ENCODE measurements around the gene SH3BP1. TPM values are rescaled to one million over a fixed set of nuclear protein-coding genes. Genes with fewer than 3 reads are reported as not detected.
A peak's percentile ranks its signal among the peaks of the same experiment; 100 is the strongest.

Gene SH3BP1
- total and polyA plus RNA-seq, 2 of the 13 experiments (the other 11 are each of a cell fraction or from before 2014, with no cell fraction given), result 8.4 to 18.5 TPM

DNA sequence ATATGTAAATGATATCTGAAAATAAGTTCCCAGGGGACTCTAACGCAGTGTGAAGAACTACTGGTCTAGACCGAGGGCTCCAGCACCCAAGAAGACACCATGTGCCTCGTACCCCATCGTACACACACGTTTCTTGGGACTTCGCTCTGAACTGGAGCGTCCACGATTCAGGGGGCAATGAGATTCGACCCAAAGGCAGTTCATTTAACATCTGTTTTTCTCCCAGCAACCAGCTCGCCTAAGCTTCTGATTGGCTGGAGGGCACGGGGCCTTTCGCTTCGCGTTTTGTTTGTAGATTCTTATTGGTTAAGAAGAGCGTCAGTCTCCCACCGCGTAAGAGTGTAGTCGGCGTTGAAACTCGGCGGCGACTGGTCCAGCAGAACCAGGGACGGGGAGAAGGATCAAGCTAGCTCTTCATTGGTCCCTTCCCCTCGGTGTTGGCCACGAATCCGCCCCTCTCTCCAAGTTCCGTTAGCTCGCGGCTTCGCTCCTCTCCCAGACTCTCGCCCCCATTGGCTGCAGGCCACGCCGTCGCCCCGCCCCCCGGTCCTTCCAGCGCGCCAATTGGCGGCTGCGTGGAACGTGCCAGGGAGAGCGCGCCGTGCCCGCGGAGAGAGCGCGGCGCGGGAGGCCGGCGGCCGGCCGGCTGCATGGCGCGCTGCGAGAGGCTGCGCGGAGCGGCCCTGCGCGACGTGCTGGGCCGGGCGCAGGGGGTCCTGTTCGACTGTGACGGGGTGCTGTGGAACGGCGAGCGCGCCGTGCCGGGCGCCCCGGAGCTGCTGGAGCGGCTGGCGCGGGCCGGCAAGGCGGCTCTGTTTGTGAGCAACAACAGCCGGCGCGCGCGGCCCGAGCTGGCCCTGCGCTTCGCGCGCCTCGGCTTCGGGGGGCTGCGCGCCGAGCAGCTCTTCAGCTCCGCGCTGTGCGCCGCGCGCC lies 18.9 kb downstream of the SH3BP1 start, which contains the start of gene PDXP (continued):
- TF ChIP-seq, protein P1, sequence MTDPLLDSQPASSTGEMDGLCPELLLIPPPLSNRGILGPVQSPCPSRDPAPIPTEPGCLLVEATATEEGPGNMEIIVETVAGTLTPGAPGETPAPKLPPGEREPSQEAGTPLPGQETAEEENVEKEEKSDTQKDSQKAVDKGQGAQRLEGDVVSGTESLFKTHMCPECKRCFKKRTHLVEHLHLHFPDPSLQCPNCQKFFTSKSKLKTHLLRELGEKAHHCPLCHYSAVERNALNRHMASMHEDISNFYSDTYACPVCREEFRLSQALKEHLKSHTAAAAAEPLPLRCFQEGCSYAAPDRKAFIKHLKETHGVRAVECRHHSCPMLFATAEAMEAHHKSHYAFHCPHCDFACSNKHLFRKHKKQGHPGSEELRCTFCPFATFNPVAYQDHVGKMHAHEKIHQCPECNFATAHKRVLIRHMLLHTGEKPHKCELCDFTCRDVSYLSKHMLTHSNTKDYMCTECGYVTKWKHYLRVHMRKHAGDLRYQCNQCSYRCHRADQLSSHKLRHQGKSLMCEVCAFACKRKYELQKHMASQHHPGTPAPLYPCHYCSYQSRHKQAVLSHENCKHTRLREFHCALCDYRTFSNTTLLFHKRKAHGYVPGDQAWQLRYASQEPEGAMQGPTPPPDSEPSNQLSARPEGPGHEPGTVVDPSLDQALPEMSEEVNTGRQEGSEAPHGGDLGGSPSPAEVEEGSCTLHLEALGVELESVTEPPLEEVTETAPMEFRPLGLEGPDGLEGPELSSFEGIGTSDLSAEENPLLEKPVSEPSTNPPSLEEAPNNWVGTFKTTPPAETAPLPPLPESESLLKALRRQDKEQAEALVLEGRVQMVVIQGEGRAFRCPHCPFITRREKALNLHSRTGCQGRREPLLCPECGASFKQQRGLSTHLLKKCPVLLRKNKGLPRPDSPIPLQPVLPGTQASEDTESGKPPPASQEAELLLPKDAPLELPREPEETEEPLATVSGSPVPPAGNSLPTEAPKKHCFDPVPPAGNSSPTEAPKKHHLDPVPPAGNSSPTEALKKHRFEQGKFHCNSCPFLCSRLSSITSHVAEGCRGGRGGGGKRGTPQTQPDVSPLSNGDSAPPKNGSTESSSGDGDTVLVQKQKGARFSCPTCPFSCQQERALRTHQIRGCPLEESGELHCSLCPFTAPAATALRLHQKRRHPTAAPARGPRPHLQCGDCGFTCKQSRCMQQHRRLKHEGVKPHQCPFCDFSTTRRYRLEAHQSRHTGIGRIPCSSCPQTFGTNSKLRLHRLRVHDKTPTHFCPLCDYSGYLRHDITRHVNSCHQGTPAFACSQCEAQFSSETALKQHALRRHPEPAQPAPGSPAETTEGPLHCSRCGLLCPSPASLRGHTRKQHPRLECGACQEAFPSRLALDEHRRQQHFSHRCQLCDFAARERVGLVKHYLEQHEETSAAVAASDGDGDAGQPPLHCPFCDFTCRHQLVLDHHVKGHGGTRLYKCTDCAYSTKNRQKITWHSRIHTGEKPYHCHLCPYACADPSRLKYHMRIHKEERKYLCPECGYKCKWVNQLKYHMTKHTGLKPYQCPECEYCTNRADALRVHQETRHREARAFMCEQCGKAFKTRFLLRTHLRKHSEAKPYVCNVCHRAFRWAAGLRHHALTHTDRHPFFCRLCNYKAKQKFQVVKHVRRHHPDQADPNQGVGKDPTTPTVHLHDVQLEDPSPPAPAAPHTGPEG (CRISPR knock-in tag; IDR thresholded peaks at IDR 0.05), result no peak
- TF ChIP-seq, protein P2, sequence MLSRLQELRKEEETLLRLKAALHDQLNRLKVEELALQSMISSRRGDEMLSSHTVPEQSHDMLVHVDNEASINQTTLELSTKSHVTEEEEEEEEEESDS (CRISPR knock-in tag; IDR thresholded peaks at IDR 0.05; ENCODE audit: borderline replicate concordance), result no peak
- no peak for TF ChIP-seq ZNF543 (CRISPR knock-in tag; IDR thresholded peaks at IDR 0.05)
- no peak for TF ChIP-seq SRSF9 (IDR thresholded peaks at IDR 0.05; ENCODE audit: borderline replicate concordance, insufficient read depth, low read depth, low read length, poor library complexity, severe bottlenecking)
- no peak for TF ChIP-seq GTF2F1 (IDR thresholded peaks at IDR 0.05; ENCODE audit: low read length)
- TF ChIP-seq, protein P3, sequence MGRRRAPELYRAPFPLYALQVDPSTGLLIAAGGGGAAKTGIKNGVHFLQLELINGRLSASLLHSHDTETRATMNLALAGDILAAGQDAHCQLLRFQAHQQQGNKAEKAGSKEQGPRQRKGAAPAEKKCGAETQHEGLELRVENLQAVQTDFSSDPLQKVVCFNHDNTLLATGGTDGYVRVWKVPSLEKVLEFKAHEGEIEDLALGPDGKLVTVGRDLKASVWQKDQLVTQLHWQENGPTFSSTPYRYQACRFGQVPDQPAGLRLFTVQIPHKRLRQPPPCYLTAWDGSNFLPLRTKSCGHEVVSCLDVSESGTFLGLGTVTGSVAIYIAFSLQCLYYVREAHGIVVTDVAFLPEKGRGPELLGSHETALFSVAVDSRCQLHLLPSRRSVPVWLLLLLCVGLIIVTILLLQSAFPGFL (CRISPR knock-in tag; IDR thresholded peaks at IDR 0.05), result no peak
- peak; percentile 41 for TF ChIP-seq HDAC1 (CRISPR knock-in tag; IDR thresholded peaks at IDR 0.05)
- TF ChIP-seq ZNF232 (CRISPR knock-in tag; IDR thresholded peaks at IDR 0.05; ENCODE audit: borderline replicate concordance), result 0 out of 2 replicates have a peak, but pooled peaks have one; percentile 60
- no peak for TF ChIP-seq ZBTB7B (CRISPR knock-in tag; IDR thresholded peaks at IDR 0.05)
- TF ChIP-seq, protein P4, sequence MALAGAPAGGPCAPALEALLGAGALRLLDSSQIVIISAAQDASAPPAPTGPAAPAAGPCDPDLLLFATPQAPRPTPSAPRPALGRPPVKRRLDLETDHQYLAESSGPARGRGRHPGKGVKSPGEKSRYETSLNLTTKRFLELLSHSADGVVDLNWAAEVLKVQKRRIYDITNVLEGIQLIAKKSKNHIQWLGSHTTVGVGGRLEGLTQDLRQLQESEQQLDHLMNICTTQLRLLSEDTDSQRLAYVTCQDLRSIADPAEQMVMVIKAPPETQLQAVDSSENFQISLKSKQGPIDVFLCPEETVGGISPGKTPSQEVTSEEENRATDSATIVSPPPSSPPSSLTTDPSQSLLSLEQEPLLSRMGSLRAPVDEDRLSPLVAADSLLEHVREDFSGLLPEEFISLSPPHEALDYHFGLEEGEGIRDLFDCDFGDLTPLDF (CRISPR knock-in tag; IDR thresholded peaks at IDR 0.05), result no peak
- no peak for TF ChIP-seq KLF12 (CRISPR knock-in tag; IDR thresholded peaks at IDR 0.05; ENCODE audit: borderline replicate concordance)
- no peak for TF ChIP-seq CBX5 (CRISPR knock-in tag; IDR thresholded peaks at IDR 0.05; ENCODE audit: borderline replicate concordance)
- no peak for TF ChIP-seq TBX3 (IDR thresholded peaks at IDR 0.05; ENCODE audit: borderline replicate concordance)
- TF ChIP-seq KDM5A (IDR thresholded peaks at IDR 0.05; ENCODE audit: borderline replicate concordance, low read length), result peak; percentile 69; the same call in 1 of the 2 replicates
- no peak for TF ChIP-seq ZNF749 (CRISPR knock-in tag; IDR thresholded peaks at IDR 0.05; ENCODE audit: borderline replicate concordance)
- peak; percentile 65 for TF ChIP-seq HNRNPLL (IDR thresholded peaks at IDR 0.05; ENCODE audit: low read depth, low read length, poor library complexity, severe bottlenecking)
- TF ChIP-seq, protein P5, sequence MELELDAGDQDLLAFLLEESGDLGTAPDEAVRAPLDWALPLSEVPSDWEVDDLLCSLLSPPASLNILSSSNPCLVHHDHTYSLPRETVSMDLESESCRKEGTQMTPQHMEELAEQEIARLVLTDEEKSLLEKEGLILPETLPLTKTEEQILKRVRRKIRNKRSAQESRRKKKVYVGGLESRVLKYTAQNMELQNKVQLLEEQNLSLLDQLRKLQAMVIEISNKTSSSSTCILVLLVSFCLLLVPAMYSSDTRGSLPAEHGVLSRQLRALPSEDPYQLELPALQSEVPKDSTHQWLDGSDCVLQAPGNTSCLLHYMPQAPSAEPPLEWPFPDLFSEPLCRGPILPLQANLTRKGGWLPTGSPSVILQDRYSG (CRISPR knock-in tag; IDR thresholded peaks at IDR 0.05), result no peak
- TF ChIP-seq SMARCE1 (IDR thresholded peaks at IDR 0.05; ENCODE audit: borderline replicate concordance), result no peak

Data from HepG2 (cell line).